HT1080 (cell line): ENCODE data around the gene TMPRSS9. TPM values are rescaled to one million over a fixed set of nuclear protein-coding genes. Genes with fewer than 3 reads are reported as not detected.

Experiments used
- DNase-seq: peaks from one replicate; pipeline ENCODE4 v3.0.0-alpha.2; 2015; ENCODE audit warnings: low read depth
- total RNA-seq: library from RNA; depleted of rRNA; stranded (reverse); fragments of >200 nt; shearing (Covaris generic); gene quantifications from 2 replicates; pipeline ENCODE4 v1.2.3, GENCODE V29; 2014

TMPRSS9 gene
- total RNA-seq, 1 experiment from 2014 or later, result not detected

DNA sequence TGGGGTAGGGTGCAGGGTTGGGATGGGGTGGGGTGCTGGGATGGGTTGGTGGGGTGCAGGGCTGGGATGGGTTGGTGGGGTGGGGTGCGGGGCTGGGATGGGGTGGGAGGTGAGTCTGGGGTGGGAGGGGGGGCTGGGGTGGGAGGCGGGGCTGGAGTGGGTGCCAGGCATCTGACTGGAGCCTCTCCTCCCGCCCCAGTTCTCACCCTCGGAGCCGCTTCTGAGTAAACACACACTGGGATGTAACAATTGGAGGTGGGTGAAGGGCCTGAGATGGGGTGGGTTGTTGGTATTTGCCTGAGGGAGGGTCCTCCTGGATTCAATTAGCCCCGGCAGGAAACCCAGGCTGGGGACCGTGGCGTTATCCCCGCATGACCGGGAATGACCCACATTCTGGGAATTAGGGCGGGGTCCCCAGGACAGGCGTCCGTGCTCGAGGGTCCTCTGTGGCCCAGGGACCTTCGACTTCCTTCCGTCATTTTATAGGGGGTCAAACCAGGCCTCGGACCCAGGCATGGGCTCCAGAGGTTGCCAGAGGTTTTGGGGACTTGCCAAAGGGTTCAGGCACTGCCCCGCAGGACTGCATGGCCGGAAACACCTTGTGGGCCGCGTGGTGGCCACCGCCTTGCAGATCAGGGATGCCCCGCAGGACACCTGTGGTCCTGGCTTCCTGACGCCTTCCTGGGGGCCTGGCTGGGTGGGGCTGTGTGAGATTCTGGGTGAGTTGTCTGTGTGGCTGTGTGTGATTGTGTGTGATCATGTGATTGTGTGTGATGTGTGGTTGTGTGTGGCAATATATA, 1.4 kb downstream of the TMPRSS9 start:
- DNase-seq, result no peak

DNA sequence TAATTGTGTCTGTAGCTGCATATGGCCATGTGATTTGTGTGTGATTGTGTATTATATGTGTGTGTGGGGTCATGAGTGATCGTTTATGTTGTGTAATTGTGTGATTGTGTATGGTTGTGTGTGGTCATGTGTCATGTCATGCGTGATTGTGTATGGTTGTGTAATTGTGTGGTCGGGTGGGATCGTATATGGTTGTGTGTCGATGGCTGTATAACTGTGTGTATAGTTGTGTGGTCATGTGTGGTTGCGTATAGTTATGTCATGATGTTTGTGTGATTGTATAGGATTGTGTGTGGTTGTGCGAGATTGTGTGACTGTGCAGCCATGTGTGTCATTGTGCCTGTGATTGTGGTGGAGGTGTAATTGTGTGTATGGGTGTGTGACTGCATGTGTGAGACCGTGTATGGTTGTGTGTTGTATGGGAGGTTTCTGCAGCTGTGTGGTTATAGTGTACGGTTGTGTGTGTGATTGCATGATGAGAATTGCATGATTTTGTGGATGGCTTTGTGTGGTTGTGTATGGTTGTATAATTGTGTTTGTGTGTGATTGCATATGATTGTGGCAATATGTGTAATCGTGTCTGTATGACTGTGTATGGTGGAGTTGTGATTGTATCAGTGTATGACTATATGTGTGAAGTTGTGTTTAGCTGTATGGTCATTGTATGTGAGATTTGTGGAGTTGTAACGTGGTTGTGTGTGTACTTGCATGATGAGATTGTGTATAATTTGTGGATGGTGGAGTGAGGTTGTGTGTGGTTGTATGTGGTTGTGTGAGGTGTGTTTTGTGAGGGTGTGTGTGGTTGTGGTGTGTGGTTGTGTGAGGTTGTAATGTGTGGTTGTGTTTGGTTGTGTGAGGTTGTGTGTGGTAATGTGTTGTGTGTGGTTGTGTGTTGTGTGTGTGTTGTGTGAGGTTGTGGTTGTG, 2.2 kb downstream of the TMPRSS9 start:
- no peak for DNase-seq

DNA sequence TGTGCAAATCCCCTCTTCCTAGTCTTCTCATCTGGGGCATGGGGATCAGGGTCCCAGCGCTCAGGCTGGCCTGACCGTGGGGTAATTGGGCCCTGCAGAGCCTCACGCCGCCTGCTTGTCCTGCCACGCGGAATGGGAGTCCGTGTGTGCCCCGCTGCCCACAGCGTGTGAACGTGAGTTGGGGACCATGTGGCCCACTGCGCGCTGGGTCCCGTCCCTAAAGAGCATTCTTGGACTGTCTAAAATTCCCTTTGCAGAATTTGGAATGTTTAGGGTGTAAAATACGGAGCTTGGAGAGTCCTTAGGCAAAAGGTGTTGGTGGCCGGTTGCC, 2.9 kb downstream of the TMPRSS9 start:
- DNase-seq, result no peak

DNA sequence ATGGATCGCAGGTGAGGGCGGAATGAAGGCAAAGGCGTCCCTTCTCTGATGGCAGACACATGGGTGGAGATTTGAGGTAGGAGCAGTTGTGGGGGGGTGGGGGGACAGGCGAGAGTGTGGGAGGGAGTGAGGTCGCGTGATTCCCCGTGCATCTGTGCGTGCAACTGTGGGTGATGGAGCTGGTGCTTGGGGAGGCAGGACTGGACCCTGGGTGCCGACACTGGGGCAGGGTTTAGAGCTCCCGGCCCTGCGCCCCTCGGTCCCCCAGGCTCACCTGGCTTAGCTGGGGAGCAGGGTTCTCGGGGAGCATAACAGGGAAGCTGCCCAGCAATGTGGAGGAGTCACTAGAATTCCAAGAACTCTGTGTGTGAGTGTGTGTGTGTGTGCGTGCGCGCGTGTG, 3.4 kb downstream of the TMPRSS9 start:
- no peak for DNase-seq

DNA sequence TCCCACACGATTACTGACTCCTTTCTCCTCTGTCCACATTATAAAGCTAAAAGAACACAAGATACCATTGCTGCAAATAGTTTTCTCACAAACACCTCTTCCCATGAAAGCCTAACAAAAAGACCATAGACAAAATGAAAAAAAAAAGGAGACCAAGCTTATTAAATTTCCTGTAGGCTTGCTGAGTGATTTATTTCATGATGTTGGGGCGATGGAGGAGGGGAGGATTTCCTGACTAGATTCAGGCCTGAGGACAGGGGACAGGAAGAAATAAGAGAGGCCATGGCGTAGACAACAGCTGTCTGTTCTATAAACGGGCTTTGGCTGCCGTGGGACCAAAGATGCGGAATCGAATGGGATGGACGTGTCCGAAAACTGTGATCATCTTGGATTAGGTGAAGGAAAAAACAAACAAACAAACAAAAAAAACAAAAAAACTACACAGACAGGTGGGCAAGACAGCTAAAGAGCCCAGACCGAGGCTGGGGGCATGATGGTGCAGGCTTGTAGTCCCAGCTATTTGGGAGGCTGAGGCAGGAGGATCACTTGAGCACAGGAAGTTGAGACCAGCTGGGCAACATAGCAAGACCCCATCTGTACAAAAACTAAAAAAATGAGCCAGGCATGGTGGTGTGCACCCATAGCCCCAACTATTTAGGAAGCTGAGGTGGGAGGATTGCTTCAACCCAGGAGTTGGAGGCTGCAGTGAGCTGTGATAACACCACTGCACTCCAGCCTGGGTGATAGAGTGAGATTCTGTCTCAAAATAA, 5.3 kb downstream of the TMPRSS9 start:
- DNase-seq, result no peak

DNA sequence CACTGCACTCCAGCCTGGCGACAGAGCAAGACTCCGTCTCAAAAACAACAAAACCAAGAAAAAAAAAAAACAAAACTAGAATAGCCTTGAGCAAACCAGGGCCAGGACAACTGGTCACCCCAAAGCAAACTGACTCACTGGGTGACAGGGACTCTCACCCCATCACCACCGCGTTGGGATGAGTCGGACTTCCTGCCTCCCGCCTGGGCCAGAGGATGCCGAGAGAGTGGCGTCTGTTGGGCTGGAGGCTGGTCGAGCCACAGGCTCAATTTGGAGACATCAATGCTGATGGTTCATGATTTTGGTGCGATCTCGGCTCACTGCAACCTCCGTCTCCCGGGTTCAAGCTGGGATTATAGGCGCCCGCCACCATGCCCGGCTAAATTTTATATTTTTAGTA, 11.6 kb downstream of the TMPRSS9 start:
- peak; percentile 51 for DNase-seq

DNA sequence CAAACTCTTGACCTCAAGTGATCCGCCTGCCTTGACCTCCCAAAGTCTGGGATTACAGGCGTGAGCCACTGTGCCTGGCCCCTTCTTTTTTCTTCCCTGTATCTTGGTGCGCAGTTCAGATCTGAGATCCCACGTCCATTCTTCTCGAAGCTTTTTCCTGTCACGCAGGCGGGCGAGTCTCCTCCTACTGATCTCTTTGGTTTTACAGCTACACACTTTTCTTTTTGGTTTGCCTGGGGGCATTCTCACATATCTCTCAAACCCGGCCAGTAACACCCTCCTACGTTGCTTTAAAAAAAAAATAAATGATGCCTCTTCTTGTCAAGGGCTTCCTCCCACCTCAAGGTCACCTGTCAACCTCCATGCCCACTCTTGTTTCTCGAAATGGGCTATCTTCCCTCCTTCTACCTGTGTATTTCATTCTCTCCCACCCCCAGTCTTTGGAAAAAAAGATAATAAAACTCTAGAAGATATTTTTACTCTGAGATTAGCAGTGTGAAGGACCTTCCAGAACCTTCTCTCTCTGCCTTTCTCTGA, 12.1 kb downstream of the TMPRSS9 start:
- no peak for DNase-seq

DNA sequence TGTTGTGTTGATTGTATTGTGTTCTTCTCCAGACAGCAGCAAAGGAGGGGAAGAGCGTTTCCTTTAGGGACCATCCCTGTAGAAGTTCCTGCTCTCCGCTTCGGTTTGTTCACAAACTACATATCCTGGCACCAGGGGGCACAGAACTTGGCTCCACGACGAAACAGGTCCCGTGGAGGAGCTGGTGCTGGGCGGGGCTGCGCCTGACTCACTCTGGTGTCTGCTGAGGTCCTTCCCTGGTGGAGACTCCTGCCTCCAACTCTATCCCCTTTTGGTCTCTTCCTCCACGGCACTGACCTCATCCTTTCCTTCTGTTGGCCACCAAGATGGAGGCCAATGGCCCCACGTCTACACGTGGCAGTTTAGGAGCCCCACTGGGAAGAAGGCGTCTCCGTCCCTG, 14.7 kb downstream of the TMPRSS9 start:
- DNase-seq, result peak; percentile 34

DNA sequence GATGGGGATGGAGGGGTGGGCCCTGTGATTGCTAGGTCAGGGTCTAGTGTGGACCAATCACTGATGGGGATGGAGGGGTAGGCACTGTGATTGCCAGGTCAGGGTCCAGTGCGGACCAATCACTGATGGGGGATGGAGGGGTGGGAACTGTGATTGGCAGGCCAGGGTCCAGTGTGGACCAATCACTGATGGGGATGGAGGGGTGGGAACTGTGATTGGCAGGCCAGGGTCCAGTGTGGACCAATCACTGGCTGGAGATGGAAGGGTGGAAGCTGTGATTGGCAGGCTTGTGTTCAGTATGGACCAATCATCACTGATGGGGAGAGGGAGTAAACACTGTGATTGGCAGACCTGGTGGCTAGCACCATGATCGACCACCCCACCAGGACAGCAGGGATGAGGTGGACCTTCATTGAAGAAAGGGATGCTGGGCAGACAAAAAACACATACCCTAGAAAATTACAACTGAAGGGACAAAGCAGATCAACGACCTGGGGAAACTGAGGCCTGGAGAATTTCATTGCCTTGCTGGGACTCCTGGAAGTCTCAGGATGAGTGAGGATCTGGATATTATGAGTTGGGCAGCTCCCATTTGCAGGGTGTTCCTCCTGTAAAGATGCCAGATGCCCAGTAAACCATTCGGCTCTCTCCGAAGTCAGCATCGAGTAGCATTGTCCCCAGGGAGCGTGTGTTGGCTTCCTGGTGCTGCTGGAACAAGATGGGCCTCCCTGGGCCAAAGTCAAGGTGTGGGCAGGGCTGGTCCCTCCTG, 15.5 kb downstream of the TMPRSS9 start:
- no peak for DNase-seq

DNA sequence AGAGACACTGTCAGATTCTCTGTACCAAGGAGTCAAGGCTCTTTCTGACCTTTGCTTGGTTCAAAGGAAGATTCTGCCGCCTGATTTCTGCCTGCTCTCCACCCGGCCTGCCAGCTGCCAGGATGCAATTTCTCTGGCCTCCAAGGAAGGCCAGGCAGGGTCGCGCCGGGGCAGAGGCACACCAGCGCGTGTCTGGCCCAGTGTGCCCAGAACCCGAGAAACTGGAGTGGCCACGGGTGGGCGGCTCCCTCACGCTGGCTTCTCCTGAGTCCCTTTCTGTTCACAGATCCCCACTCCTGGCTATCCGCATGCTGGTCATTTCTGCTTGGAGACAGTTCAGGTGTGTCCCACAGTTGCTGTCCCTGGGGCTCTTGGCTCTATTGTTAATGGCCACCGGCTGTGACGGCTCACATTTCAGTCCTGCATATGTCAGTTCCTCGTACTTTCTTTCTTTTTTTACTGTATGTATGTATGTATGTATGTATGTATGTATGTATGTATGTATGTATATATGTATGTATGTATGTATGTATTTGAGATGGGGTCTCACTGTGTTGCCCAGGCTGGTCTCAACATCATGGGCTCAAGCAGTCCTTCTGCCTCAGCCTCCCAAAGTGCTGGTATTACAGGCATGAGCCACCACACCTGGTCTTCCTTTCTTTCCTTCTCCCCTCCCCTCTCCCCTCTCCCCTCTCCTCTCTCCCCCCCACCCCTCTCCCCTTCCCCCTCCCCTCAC, 16.9 kb downstream of the TMPRSS9 start:
- DNase-seq, result no peak

DNA sequence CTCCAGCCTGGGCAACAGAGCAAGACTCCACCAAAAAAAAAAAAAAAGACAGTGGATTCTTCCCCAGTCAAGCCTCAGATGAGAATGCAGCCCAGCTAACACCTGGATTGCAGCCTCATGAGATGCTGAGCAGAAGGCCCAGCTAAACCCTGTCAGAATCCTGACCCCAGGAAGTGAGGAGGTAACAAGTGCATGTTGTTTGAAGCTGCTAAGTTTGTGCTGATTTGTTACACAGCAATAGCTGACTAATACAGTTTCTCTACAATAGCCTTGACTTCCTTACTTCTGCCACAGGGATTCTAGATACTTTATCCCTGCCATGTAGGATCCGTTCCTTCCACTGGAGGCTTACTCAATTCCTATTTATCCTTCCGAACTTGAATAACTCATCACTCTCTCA, 20.5 kb downstream of the TMPRSS9 start:
- no peak for DNase-seq

DNA sequence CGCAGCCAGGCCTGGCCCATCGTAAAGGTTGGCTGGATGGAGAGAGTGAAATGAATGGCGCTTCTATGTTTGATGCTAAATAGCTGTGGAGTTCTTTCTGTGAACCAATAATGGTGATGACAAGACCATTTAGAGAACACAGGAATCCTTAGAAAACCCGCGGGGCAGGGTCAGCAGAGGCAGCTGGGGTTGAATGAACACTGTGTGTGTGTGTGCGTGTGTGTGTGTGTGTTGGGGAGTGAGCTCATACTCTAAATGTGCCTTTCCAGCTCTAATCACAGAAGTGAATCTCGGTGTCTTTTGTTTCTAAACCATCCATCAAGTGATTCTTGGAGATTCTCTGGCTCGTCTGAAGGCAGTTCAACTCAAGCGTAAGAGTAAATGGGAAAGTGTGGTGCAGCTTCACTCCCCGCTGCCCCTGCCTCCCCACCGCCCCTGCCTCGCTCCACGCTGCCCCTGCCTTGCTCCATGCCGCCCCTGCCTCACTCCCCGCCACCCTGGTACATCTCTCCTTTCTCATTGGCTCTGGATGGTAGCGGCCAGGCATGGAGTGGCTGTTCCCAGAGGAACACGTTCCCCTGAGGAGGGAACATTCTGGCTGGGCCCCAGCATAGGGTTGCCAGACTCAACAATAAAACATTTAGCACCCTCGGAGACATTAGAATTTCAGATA, 21.2 kb downstream of the TMPRSS9 start:
- no peak for DNase-seq

DNA sequence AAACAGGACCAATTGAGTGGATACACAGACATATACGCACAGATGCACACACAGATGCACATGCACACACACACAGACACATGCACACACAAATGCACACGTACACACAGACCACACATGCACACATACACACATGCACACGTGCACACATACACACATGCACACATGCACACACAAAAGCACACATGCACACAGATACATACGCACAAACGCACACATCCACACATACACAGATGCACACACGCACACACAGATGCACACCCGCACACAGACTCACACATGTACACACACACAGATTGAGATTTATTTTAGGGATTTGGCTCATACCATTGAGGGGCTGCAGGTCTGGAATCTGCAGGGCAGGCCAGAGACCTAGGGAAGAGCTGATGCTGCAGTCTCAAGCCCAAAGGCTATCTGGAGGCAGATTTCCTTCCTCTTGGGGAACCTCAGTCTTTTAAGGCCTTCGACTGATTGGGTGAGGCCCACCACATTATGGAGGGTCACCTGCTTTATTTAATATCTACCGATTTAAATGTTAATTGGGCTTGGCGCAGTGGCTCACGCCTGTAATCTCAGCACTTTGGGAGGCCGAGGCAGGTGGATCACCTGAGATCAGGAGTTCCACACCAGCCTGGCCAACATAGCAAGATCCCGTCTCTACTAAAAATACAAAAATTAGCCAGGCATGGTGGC, 22.6 kb downstream of the TMPRSS9 start:
- DNase-seq, result no peak

DNA sequence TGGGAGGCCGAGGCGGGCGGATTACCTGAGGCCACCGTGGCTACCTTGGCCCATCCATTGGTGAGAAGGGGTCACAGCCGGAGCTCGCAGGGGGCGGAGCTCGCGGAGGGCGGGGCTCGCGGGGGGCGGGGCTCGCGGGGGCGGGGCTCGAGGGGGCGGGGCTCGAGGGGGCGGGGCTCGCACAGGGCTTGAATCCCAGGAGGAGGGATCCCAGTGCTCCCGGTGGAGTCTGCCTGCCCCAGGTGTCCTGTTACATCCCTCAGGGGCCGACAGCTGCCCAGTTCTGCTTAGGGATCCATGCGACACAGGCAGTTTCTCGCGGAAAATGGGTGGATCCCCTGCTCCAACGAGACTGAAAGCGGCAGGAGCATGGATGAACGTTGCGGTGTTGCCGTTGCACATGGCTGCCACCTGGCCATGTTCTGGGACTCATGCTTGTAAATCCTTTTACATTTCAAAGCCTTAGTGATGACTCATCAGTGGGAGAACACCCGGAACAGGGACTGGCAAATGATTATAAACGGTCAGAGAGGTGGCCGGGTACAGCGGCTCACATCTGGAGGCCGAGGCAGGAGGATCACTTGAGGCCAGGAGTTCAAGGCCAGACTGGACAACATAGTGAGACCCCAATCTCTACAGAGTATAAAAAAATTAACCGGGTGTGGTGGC, 25.1 kb downstream of the TMPRSS9 start:
- DNase-seq, result peak; percentile 68

DNA sequence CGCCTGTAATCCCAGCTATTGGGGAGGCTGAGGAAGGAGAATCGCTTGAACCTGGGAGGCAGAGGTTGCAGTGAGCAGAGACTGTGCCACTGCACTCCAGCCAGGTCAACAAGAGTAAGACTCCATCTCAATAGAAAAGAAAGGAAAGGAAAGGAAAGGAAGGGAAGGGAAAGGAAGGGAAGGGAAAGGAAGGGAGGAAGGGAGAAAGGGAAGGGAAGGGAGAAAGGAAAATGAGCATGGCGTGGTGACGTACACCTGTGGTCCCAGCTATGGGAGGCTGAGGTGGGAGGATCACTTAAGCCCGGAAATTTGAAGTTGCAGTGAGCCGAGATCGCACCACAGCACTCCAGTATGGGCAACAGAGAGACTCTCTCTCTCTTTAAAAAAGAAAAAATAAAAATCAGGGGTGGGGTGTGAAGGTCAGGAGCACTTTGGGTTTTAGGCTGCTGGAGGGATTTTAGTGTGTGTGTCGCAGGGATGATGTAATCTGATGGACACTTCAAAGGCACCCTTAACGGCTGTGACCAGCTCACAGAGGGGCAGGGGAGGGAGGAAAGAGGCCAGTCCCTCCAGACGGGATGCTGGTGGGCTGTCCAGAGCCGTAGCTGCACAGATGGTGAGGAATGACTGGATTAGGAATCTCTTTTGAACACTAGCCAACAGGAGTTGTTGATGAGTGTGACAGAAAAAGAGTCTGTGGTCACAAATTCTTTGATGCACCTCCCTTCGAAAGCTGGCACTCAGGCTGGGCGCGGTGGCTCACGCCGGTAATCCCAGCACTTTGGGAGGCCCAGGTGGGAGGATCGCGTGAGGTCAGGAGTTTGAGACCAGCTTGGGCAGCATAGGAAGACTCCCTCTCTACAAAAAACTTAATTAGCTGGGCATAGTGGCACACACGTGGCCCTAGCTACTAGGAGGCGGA, 27.6 kb downstream of the TMPRSS9 start:
- no peak for DNase-seq

DNA sequence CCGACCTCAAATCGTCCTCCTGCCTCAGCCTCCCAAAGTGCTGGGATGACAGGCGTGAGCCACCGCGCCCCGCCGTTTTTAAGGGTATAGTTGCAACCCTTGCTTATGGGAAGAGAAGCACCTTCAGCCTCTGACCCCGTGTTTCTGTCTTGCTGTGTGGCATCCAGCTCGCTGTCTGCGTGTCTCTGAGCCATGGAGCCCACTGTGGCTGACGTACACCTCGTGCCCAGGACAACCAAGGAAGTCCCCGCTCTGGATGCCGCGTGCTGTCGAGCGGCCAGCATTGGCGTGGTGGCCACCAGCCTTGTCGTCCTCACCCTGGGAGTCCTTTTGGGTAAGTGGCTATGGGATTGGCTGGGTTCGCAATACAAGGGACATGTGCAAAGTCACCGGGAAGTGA, 29.5 kb downstream of the TMPRSS9 start:
- no peak for DNase-seq

DNA sequence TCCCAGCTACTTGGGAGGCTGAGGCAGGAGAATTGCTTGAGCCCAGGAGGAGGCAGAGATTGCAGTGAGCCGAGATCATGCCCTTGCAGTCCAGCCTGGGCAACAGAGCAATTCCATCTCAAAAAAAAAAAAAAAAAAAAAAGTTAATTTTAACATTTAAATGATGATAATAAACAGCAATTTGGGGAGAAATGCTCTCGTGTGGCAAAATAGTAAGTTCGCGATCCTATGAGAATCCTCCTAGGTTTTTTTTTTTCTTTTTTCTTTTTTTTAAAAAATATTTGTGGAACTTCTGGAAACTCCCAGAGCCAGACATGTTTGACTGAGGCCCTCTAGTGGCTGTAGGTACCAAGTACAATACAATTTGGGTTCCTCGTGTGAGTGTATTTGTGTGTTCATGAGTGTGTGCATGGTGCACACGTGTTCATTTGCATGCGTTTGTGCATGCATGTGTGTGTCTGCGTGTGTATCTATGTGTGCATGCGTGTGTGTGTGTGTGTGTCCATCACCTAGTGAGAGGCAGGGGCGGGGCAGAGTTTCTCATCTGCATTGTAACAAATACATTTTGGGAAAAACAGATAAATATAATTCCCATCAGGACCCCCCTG, 31.2 kb downstream of the TMPRSS9 start:
- DNase-seq, result peak; percentile 52
